Activated CD4-positive, alpha-beta T cell treated with anti-CD3 and anti-CD28 coated beads, Interleukin-2, amount 50 U/mL, for 1 hour (primary cell): Measurements from ENCODE around the gene VPS35L.

Source experiments
- DNase-seq: peaks from one replicate; pipeline ENCODE4 v3.0.0-alpha.2; 2020

The VPS35L gene

DNA sequence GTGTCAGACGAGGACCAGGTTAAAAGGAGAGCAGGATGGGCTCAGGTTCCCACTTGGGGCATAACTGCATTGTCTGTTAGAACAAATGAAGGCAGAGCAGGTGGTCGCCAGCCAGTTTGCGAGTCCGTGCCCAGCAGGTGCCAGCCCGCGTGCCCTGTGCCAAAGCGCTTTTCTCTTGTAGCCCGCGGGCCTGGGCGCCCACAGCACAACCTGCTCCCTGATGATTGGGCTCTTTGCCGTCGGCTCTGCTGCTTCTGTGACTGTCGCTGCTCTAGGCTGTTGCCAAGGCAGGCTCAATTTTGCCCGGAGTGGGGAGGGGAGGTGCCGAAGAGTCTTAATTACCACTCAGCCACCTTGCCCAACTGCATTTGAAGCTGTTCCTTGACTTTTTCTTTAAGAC, 141.5 kb downstream of the VPS35L start:
- DNase-seq: no peak

- no peak for DNase-seq
These were observed 142.3 kb downstream of the VPS35L start for GRCh38 chr16:19697756-19698318.

DNA sequence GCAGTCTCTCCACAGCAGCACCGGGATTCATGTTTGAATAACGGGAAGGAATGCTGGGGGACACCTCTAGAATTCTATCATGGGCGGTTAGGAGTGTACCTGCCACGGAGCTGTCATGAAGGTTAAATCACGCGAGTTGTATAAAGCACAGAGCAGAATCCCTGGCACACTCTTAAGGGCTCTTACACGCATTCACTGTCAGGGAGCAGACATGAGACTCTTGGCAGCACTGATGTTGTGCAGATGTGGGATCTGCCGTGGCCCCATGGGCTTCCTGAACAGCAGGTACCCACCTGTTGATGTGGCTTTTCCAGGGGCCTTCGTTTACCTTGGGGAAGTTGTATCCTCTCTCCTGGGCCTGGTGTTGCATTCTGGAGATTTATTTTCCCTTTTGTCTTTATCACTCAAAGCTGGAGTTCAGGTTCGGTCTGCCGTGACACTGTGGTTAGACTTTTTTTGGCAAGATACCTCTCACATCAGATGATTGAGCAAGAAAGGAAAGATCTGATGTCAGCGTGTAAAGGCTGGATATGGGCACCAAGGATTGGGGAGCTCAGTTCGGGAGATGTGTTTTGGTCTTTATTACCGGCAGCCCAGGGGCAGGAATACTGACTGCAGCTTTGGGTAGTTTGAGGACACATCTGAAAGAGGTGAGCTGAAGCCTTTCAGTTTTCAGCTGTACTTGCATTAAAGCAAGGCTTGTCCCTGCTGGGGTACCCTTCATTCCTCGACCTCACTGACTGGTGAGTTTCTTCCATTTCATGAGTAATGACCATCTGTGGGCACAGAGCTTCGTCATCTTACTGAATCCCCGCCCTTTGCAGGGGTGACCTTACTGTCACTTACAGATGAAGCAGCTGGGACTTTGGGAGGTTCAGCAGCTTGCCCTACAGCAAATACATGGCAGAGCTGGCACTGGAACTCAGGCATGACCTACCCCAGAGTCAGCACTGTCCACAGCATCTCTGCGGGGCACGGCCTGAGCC, 143.3 kb downstream of the VPS35L start:
- DNase-seq: no peak

GRCh38 chr16:19699472-19699871, 144.0 kb downstream of the VPS35L start:
- DNase-seq: no peak

GRCh38 chr16:19700319-19700781, 144.8 kb downstream of the VPS35L start:
- no peak for DNase-seq

DNA sequence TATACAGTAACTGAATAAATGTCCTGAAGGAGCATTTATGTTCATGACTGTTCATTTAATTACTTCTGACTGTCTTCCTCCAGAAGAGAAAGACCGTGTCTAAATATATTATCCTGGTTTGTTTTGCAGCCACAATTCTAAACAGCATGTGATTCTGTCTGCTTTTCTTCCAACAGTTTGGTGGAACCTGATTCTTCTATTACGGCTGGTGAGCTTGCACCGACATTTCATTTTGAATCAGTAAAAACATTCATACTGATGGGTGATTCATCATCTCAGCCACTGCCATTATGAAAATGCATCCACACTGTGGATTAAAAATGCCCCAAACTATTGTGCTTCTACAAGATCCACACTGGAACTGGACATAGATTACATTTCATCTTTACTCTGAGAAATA, 145.6 kb downstream of the VPS35L start:
- no peak for DNase-seq

DNA sequence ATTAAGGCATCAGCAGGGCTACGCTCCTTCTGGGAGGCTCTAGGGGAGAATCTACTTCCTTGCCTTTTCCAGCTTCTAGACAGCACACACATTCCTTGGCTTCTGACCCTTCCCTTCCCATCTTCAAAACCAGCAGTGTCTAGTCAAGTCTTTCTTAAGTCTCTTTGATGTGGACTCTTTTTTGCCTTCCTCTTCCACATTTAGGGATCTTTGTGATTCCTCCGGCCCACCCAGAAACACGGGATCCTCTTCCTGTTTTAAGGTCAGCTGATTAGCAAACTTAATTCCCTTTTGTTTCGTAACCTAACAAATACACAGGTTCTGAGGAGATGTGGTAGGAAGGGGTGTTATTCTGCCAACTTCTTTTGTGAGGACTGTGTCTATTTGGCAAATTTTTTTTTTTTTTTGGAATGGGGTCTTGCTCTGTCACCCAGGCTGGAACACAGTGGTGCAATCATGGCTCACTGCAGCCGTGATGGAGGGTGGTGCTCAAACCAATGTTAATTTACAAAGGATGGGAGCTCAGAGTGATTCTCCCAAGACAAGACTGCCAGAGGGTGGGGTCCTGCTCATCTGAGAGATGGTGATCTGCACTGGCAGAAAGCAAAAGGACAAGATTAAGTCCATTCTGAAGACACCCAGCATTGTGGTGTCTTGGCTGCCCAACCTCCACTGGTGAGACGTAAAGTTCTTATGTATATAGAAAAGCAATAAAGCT, 147.8 kb downstream of the VPS35L start:
- no peak for DNase-seq

- DNase-seq: no peak
These were observed 149.0 kb downstream of the VPS35L start for GRCh38 chr16:19704321-19705145.

DNA sequence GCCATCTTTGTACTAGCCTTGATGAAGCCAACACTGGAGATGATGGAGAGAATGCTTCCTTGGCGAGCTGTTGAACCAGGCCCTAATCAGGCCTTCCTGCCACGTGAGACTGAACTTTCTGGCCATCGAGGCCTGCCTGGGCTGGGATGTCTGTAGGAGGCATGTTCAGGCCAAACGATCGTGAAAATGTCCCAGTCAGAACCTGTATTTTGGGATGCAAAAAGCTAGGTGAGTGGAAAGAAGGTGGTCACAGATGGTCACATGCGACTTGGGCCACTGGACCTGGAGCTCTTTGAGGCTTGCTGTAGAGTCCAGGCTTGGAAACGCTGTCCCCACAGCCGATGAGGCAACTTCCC, 149.6 kb downstream of the VPS35L start:
- DNase-seq: no peak

DNA sequence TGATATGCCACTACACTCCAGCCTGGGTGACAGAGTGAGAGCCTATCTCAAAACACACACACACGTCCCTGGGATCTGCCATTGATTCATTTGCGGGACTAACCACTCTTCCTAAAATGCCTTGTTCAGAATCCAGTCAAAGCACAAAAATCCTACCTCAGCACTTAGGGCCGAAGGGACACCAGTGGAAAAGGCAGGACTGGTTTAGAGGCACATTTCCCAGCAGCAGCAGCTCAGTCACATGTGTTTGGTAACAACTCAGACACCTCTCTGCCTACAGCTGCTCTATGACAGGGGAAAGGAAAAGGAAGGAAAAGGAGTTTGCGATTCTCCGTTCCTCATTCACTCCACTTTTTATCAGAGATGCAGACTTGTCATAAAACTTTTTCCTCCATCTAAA, 150.3 kb downstream of the VPS35L start:
- no peak for DNase-seq

DNA sequence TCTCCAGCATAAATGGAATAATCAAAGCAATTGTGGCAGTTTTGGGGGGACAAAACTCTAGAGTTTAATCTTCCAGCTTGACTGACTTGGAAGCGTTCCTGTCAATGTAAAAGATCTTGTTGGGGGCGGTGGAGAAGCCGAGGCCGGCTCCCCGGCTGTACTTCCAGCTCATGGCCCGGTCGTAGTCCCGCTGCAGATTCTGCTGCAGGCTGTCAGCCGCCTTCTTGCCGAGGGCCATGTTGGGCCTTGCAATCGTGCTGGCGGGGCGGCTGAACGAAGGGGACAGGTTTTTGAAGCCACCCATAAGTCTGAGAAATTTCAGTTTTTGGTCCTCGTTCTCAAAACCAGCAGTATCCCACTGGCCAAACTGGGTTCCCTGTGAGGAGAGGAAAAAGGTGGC, 151.3 kb downstream of the VPS35L start:
- no peak for DNase-seq

GRCh38 chr16:19707569-19708295, 152.2 kb downstream of the VPS35L start:
- DNase-seq: no peak

DNA sequence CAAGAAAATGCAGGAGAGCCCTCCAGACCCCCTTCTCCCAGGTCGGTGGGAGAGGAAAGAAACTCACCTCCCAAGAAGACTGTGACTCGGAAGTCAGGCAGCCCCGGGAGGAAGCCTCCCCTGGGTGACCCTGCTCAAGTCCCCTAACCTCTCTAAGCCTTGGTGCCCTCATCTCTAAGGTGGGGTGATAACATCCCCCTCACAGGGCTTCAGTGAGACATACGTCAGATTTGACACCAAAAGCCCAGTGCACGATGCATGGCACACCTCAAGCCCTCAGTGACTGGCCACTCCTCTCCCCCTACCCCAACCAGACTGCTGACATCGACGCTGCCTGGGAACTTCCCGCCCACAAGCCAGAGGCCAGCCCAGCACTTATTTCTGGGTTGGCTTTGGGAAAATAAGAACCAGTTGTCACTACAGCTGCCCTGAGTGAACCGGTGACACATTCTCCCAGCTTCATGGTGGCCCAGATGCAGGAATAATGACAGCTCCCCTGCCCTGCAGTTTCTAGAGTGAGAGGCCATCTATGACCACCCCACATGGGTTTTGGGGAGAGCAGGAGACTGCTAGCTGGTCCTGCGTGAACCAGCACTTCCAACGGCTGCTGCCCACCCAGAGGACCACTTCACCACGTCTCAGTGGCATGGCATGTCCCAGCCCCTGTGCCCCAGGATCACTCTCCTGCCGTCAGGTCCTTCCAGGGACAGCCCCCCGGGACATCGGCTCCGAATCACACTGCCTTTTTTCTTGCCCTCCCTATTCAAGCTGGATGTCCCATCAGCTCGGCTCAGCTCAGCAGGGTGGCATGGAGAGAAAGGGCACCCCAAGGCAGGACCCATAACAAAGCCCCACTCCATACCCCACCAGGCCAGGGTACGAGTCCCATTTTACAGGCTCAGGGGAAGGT, 153.0 kb downstream of the VPS35L start:
- DNase-seq: no peak

DNA sequence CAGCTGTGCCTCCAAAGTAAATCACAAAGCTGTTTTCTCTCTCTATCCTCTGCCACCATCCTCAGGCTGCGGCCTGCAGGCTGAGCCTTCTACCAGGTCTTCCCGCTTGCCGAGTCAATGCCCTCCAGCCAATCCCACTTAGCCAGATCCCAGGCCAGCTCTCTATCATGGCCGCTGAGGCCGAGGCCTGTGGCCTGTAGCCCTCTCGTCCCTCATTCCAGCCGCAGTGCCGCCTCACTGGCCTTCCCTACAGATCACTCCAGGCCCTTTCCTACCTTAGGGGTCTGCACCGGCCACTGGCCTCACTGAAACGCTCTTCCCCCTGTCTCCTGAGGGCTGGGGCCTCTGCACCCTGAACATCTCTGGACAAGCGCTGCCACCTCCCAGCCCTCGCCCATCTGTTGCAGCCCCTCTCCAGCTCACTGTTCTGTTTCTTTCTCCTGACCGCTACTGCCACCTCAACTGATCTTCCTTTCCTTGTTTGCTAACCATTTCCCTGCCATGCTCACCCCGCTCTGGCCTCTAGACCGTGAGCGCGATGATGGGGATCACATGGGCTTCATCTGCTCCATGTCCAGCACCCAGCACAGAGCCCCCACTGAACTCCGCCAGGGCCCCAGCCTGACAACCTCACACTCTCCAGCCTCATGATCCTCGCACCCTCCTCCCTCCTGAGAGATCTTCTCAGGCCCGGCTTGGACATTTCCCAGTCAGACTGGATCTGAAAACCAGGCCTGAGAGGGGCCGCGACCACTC, 154.1 kb downstream of the VPS35L start:
- DNase-seq: no peak

GRCh38 chr16:19710191-19710908, 154.8 kb downstream of the VPS35L start:
- DNase-seq: no peak

DNA sequence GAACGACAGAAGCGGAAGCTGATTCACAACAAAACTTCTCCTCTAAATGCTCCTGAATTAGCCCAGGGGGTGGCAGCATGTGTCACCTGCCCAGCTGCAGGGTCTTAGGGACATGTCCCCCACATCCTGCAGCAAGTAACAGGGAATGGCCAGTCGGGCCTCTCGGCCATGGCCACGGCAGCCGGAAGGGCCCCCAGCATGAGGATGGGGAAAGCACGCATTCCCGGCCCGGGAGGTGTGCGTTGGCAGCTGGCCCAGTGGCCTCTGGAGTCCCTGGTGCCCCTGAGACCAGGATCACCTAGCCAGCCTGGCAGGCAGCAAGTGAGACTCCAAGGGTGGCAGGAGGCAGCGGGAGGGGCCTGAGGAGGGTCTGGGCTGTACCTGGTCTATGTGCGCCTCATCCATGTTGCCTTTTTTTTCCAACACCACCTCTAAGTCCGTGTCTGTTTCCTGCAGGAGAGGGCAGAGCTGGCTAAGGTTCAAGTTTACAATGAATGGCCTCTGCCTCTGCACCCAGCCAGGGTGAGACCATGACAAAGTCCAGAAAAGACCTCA, 155.6 kb downstream of the VPS35L start:
- DNase-seq: no peak

- no peak for DNase-seq
These were observed 156.1 kb downstream of the VPS35L start for GRCh38 chr16:19711643-19712042.

DNA sequence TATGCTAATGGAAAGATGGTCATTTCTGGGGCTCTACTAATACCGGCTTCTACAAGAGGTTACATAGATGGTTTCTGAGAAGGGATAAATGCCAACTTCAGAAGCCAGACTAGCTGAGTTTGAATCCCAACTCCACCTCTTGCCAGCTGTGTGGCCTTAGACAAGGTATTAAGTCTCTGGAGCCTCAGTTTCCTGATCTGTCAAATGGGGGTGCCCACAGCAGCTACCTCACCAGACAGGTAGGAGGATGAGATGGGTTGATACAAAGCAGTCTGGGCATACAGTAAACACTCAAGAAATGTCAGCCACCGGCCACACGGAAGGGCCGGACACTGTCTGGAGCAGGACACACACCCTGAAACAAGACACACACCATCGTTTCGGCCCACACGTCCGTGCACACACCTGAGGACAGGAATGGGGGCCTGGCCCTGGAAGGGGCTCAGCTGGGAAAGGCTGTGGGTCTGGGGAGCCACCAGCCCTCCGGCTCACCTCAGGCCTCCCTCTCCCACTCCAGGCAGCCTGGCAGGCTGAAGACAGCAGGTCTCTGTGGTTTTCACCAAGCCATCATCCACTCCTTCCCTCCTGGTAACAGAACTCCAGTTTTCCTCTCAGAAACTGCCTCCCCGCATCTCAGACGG, 157.0 kb downstream of the VPS35L start:
- DNase-seq: no peak

- DNase-seq: no peak
These were observed 158.2 kb downstream of the VPS35L start for GRCh38 chr16:19713697-19714096.
